Measurements from ENCODE around the gene COA3.
"Not testable (repeated sequence)": the region's sequence is repeated elsewhere in the genome, so short reads cannot be mapped to it uniquely, and the experiment has no call there.

DNA sequence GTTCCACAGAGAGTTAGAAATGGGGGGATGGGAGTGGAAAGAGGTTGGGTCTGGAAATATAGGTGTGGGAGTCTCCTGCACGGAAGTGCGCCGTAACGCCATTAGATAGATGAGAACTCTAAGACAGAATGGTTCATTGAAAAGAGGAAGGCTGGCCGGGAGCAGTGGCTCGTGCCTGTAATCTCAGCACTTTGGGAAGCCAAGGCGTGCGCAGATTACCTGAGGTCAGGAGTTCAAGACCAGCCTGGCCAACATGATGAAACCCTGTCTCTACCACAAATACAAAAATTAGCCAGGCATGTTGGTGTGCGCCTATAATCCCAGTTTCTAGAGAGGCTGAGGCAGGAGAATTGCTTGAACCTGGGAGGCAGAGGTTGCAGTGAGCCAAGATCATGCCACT, 30.5 kb downstream of the COA3 start:
- TF ChIP-seq, protein P1, sequence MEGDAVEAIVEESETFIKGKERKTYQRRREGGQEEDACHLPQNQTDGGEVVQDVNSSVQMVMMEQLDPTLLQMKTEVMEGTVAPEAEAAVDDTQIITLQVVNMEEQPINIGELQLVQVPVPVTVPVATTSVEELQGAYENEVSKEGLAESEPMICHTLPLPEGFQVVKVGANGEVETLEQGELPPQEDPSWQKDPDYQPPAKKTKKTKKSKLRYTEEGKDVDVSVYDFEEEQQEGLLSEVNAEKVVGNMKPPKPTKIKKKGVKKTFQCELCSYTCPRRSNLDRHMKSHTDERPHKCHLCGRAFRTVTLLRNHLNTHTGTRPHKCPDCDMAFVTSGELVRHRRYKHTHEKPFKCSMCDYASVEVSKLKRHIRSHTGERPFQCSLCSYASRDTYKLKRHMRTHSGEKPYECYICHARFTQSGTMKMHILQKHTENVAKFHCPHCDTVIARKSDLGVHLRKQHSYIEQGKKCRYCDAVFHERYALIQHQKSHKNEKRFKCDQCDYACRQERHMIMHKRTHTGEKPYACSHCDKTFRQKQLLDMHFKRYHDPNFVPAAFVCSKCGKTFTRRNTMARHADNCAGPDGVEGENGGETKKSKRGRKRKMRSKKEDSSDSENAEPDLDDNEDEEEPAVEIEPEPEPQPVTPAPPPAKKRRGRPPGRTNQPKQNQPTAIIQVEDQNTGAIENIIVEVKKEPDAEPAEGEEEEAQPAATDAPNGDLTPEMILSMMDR (conservative IDR thresholded peaks at IDR 0.05 in 1 of 2, IDR thresholded peaks at IDR 0.05 in 1 of 2; ENCODE audit: extremely low read depth in 1 of 2, insufficient read depth in 1 of 2, low read depth in 1 of 2, low read length in 2 of 2), result not testable (repeated sequence)
- TF ChIP-seq EZH2 (IDR thresholded peaks at IDR 0.05; ENCODE audit: borderline replicate concordance, low read length), result not testable (repeated sequence)

All from mammary epithelial cell (primary cell).